GM12873 (cell line): Measurements from ENCODE around the gene ZNF474.

Experiments used
- TF ChIP-seq, protein P1 (sequence below): IDR thresholded peaks from 2 replicates; pipeline ENCODE4 v1.5.1; 2012; ENCODE audit warnings: low read depth, mild to moderate bottlenecking, moderate library complexity, low read length, control low read depth; ENCODE audit not compliant: insufficient read depth; ENCODE audit errors: missing control alignments

Gene ZNF474

GRCh38 chr5:122183788-122184170 lies 54.4 kb downstream of the ZNF474 start:
- TF ChIP-seq, protein P1, sequence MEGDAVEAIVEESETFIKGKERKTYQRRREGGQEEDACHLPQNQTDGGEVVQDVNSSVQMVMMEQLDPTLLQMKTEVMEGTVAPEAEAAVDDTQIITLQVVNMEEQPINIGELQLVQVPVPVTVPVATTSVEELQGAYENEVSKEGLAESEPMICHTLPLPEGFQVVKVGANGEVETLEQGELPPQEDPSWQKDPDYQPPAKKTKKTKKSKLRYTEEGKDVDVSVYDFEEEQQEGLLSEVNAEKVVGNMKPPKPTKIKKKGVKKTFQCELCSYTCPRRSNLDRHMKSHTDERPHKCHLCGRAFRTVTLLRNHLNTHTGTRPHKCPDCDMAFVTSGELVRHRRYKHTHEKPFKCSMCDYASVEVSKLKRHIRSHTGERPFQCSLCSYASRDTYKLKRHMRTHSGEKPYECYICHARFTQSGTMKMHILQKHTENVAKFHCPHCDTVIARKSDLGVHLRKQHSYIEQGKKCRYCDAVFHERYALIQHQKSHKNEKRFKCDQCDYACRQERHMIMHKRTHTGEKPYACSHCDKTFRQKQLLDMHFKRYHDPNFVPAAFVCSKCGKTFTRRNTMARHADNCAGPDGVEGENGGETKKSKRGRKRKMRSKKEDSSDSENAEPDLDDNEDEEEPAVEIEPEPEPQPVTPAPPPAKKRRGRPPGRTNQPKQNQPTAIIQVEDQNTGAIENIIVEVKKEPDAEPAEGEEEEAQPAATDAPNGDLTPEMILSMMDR, result no peak

DNA sequence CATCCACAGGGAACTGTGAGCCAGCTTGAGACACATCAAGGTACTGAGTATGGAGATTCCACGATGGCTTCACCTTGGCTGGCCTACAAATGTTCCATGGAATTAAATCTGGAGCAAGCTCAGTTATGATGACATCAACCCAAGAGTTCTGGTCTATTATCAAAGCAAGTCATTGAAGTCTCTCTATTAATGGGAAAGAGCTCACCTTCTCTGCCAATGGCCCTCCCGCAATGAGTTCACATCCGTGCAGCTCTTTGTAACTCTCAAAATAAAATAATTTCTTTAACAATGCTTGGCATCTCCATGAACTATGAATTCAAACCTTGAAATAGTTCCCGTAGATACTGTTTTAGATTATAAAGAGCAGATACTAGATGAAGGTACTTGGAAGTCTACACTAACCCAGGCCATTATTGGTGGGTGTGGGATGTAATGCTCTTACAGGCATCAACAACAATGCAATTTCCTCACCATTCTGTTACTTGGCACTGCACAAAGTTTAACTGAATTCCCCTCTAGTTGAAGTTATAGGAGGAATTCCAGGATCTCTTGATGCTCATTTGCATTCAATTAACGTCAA lies 55.4 kb downstream of the ZNF474 start:
- TF ChIP-seq, protein P1, result no peak

GRCh38 chr5:122187426-122187825 lies 58.1 kb downstream of the ZNF474 start:
- TF ChIP-seq, protein P1, result no peak

- TF ChIP-seq, protein P1, result no peak
Observed at GRCh38 chr5:122190156-122190555, 60.8 kb downstream of the ZNF474 start.

GRCh38 chr5:122192497-122193496 lies 63.5 kb downstream of the ZNF474 start:
- TF ChIP-seq, protein P1, result peak; percentile 54

- TF ChIP-seq, protein P1, result peak; percentile 50
Observed at GRCh38 chr5:122195802-122196394, 66.6 kb downstream of the ZNF474 start.

DNA sequence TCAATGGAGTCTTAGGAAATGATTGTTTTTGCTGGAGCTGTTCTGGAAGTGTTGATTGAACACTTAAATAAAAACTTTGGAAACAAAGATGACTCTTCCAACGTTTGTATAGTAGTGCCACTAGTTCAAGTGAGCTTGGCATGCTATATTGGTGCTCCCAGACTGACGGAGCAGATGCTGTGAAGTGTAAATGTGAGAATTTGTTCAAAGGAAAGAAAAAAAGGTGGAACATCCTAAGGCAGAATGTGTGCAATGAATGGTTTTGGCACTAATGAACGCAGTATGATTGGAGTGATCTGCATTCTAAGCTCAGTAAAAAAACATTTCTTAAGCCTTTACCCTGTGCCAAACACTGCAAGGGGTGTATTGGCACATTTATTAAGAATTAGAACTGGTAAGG lies 69.8 kb downstream of the ZNF474 start:
- TF ChIP-seq, protein P1, result no peak
